ENCODE measurements around the gene SETD7. TPM values are rescaled to one million over a fixed set of nuclear protein-coding genes. Genes with fewer than 3 reads are reported as not detected.

SETD7 gene
- total RNA-seq, 4 donors from 2014 or later: 9.3 to 37.1 (median 16.0) TPM

DNA sequence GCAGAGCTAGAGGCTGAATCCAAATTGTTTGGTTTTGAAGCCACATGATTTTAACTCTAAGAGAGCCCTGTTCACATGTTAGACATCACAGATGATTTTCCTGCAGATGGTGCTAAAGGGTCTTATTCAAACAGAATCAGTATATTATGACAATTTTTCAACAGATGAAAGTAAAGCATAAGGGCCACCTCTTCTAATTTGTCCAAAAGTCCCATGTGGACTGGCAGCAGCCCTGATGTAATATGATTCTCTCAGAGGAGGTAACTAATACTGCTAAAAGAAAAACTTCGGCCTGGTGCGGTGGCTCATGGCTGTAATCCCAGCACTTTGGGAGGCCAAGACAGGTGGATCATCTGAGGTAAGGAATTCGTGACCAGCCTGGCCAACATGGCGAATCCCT lies 26.0 kb upstream of the SETD7 start:
- Histone ChIP-seq H3K27me3 (no peaks in the 10 kb centered on the region), H3K27ac (no peak overlapping the region), H3K9me3 (no peaks in the 10 kb centered on the region), H3K4me1 (no peaks in the 10 kb centered on the region), H3K4me3 (no peak overlapping the region), H3K36me3 (no peaks in the 10 kb centered on the region)
- peak in 1 of 3 donors; percentile 33 for DNase-seq
- TF ChIP-seq POLR2A (IDR thresholded peaks at IDR 0.05): no peak
- TF ChIP-seq, protein P1, sequence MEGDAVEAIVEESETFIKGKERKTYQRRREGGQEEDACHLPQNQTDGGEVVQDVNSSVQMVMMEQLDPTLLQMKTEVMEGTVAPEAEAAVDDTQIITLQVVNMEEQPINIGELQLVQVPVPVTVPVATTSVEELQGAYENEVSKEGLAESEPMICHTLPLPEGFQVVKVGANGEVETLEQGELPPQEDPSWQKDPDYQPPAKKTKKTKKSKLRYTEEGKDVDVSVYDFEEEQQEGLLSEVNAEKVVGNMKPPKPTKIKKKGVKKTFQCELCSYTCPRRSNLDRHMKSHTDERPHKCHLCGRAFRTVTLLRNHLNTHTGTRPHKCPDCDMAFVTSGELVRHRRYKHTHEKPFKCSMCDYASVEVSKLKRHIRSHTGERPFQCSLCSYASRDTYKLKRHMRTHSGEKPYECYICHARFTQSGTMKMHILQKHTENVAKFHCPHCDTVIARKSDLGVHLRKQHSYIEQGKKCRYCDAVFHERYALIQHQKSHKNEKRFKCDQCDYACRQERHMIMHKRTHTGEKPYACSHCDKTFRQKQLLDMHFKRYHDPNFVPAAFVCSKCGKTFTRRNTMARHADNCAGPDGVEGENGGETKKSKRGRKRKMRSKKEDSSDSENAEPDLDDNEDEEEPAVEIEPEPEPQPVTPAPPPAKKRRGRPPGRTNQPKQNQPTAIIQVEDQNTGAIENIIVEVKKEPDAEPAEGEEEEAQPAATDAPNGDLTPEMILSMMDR (IDR thresholded peaks at IDR 0.05): no peak

DNA sequence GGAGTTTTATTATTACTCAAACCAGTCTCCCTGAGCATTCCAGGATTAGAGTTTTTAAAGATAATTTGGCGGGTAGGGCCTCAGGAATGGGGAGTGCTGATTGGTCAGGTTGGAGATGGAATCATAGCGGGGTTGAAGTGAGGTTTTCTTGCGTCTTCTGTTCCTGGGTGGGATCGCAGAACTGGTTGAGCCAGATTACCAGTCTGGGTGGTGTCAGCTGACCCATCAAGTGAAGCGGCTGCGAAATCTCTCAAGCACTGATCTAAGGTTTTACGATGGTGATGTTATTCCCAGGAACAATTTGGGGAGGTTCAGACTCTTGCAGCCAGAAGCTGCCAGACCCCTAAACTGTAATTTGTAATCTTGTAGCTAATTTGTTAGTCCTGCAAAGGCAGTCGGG lies 25.1 kb upstream of the SETD7 start:
- Histone ChIP-seq H3K36me3 (no peaks in the 10 kb centered on the region), H3K4me3 (no peak overlapping the region), H3K27ac (no peak overlapping the region), H3K27me3 (no peaks in the 10 kb centered on the region), H3K9me3 (no peaks in the 10 kb centered on the region), H3K4me1 (no peaks in the 10 kb centered on the region)
- TF ChIP-seq POLR2A (IDR thresholded peaks at IDR 0.05): no peak
- TF ChIP-seq, protein P1 (IDR thresholded peaks at IDR 0.05): no peak
- DNase-seq: peak in 1 of 3 donors; percentile 15

GRCh38 chr4:139576219-139576618 lies 20.2 kb upstream of the SETD7 start:
- Histone ChIP-seq H3K36me3 (no peaks in the 10 kb centered on the region), H3K27me3 (no peaks in the 10 kb centered on the region), H3K27ac (no peak overlapping the region), H3K4me3 (no peak overlapping the region), H3K9me3 (no peaks in the 10 kb centered on the region), H3K4me1 (no peaks in the 10 kb centered on the region)
- no peak for TF ChIP-seq POLR2A (IDR thresholded peaks at IDR 0.05)
- TF ChIP-seq, protein P1 (IDR thresholded peaks at IDR 0.05): no peak
- DNase-seq: no peak

DNA sequence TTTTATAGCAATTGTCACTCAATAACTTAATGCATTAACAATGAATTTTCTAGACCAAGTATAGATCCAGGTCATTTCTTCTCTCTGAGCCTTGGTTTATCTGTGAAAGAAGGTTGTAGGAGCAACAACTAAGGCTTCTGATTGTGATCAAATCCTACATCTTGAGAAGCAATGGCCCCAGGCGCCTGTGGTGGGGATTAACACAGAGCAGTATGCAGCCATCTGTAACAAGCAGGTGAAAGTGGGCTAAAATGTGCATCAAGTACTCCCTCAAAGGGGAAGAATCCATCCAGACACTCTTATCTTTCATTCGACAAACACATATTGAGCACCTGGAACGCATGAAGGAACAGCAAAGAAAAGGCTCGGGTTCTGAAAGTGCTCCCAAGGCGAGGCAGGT lies 19.1 kb upstream of the SETD7 start:
- no peak overlapping the region for H3K27ac ChIP-seq
- no peak for TF ChIP-seq POLR2A (IDR thresholded peaks at IDR 0.05)
- TF ChIP-seq, protein P1 (IDR thresholded peaks at IDR 0.05): no peak
- no peaks in the 10 kb centered on the region for H3K36me3 ChIP-seq
- H3K27me3 ChIP-seq: no peaks in the 10 kb centered on the region
- no peaks in the 10 kb centered on the region for H3K4me1 ChIP-seq
- no peak for DNase-seq
- H3K4me3 ChIP-seq: no peak overlapping the region
- H3K9me3 ChIP-seq: no peaks in the 10 kb centered on the region

DNA sequence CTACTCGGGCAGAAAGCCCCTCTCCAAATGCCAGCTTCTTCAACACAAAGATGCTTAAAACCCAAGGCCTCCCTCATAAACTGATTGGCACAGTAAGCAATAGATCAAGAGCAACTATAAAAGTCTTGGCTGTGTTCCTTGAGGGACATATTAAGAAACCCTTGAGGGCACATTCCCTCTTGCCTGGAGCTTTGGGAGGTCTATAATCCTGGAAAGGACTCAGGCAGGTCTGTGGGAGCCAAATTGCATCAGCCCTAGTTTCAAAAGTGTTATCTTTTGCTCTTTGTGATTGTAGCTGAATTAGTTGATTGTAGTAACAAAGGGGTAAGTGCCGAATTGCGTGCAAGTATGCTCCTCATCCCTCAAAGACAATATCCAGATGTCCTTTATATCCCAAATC lies 18.6 kb upstream of the SETD7 start:
- Histone ChIP-seq H3K36me3 (no peaks in the 10 kb centered on the region), H3K27me3 (no peaks in the 10 kb centered on the region), H3K4me1 (no peaks in the 10 kb centered on the region), H3K9me3 (no peaks in the 10 kb centered on the region), H3K27ac (no peak overlapping the region), H3K4me3 (no peak overlapping the region)
- no peak for DNase-seq
- no peak for TF ChIP-seq POLR2A (IDR thresholded peaks at IDR 0.05)
- TF ChIP-seq, protein P1 (IDR thresholded peaks at IDR 0.05): no peak

All from Peyer's patch (tissue), 4 donors.